GM18870 (cell line): Measurements from ENCODE around the gene SLC39A6.
"Not testable (repeated sequence)": the region's sequence is repeated elsewhere in the genome, so short reads cannot be mapped to it uniquely, and the experiment has no call there.

Experiments used
- ATAC-seq: cut with Tn5 transposase; IDR thresholded peaks from one replicate; pipeline ENCODE4 v1.9.1; 2021; ENCODE audit warnings: moderate library complexity; ENCODE audit not compliant: unreplicated experiment

SLC39A6 gene

DNA sequence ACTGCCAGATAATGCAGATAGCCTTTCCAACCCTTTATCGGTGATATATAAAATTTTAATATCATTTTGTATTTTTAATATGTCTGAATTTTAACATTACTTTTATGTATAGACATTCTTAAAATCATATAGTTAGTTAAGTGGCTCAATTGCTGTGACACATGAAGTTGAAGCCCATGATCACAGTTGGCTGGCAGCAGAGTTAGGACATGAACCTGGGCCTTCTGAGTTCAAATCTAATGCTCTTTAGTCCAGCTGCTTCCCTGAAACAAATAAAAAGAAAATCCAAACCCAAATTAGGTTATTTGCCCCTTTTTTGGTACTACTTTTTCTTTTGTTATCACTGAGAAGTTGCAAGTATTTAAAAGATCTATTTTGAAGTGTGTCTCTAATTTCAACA lies 6.1 kb upstream of the SLC39A6 start:
- no peak for ATAC-seq

- ATAC-seq, result no peak
Observed at GRCh38 chr18:36132756-36133155, 3.6 kb upstream of the SLC39A6 start.

GRCh38 chr18:36131692-36132483 lies 2.7 kb upstream of the SLC39A6 start:
- ATAC-seq, result no peak

GRCh38 chr18:36130883-36131653 lies 1.9 kb upstream of the SLC39A6 start:
- ATAC-seq, result no peak

GRCh38 chr18:36130039-36130831 lies 1.1 kb upstream of the SLC39A6 start:
- ATAC-seq, result peak; percentile 10

- no peak for ATAC-seq
Observed at GRCh38 chr18:36128907-36129299, 237 bp downstream of the SLC39A6 start.

DNA sequence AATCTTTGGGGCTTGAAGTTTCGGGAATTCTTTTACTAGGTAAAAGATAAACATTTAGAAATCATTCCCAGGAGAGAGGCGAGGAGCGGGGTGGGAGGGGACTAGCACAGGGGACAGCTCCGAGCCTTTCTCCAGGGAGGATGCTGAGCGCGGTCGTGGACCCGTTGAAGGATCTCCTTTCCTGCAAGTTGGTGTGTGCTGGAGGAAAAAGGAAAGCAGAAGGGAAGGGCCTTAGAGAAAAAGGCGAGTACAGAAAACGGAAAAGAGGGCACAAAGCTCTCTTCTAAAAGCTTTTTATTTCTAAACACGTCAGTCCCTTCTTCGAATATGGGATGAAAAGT lies 640 bp downstream of the SLC39A6 start:
- ATAC-seq, result no peak

- no peak for ATAC-seq
Observed at GRCh38 chr18:36127836-36128529, 1.2 kb downstream of the SLC39A6 start.

GRCh38 chr18:36126668-36127067 lies 2.5 kb downstream of the SLC39A6 start:
- ATAC-seq, result no peak

GRCh38 chr18:36124841-36125240 lies 4.3 kb downstream of the SLC39A6 start:
- no peak for ATAC-seq

GRCh38 chr18:36120297-36120696 lies 8.8 kb downstream of the SLC39A6 start:
- ATAC-seq, result no peak

- not testable (repeated sequence) for ATAC-seq
Observed at GRCh38 chr18:36116771-36117170, 12.4 kb downstream of the SLC39A6 start.

DNA sequence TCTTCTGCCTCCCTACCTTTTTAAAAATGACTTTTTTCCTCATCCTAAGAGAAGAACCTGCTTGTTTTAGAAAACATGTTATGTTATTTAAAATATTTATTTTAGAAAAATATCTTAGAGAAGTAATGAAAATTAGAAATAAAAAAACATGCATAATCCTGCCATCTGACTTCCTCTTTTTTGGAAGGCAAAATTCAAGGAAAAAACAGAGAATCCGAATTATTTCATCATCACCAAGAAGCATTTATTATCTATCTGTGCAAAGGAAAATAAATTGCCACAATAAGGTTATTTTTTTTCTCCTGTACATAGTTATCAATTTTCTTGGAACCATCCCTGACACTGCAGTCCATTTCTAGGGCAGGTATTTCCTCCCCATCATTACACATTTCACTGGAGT lies 14.4 kb downstream of the SLC39A6 start:
- ATAC-seq, result no peak

- no peak for ATAC-seq
Observed at GRCh38 chr18:36114251-36114650, 14.9 kb downstream of the SLC39A6 start.

DNA sequence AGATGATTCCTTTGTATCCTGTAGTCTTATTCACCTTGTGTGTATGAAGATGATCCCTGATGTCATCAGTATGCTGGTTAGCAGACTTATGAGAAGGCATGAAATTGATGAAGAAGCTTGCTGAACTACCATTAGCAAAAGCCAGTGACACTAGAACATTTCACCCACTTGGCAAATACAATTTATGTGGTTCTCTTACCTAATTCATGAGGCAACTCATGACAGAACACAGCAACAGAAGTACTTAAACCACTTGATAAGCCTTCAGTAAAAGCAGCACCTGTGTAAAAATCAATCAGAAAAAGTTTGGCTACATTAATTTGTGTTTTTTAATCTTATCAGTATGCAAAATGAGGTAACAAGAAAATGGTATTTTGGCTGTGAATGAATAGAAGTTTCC lies 16.8 kb downstream of the SLC39A6 start:
- ATAC-seq, result no peak

DNA sequence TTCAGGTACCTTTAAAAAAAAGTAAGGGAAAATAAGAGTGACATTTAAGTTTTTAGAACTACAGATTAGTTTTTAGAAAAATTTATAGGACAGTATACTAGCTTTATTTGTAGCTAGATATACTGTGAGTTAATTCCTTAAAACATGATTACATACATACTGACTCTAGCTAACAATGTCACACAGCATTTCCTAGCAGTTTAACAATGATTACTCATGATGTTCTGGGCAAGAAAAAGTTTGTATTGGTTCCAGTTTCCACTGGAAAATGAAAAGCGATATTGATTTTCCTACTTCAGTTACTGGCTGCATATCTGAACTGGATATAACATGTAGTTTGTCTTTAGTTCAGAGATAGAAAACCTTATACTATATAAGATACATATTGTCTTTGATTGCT lies 19.4 kb downstream of the SLC39A6 start:
- ATAC-seq, result no peak

- no peak for ATAC-seq
Observed at GRCh38 chr18:36108601-36109000, 20.5 kb downstream of the SLC39A6 start.

DNA sequence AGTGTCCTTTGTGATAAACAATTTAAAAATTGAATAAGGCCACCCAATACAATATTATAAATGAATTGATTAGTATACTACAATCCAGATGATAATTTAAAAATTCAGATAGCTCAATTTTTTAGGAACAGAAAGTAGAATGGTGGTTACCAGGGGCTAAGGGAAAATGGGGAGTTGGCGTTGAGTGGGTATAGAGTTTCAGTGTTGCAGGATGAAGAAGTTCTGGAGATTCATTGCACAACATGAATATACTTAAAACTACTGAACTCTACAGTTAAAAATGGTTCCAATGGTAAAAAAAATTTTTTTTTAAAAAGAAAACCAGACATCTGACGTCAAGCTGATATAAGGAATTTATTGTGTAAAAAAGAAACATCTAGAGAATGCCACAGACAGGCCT lies 20.9 kb downstream of the SLC39A6 start:
- no peak for ATAC-seq

DNA sequence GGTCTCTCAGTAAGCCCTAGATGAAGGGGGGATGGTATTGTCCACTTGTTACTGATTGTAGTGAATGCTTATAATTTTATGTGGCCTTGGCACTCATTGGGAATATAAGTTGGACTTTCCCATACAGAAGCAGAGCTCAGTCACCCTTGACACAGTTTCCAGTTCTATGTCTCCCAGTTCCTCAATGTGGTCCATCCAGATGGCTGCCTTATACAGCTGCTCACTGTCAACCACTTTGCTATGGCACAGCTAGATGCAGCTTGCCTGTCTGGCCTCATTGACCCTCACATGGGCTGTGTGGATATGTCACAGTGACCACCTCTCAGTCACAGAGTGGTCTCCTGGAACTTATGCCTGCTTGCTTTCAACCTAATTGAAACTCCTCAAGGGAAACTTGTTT lies 21.7 kb downstream of the SLC39A6 start:
- ATAC-seq, result no peak

DNA sequence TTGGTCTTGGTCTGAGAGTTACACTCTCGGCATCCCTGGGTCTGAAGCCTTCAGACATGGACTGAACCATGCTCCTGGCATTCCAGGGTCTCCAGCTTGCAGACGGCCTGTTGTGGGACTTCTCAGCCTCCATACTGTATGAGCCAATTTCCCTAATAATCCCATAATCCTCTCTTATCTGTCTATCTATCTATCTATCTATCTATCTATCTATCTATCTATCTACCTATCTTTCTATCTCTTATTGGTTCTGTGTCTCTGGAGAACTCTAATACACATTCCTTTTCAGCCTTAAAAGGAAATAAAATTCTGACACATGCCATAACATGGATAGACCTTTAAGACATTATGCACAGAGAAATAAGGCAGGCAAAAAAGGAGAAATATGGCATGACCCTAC lies 24.4 kb downstream of the SLC39A6 start:
- ATAC-seq, result no peak

- no peak for ATAC-seq
Observed at GRCh38 chr18:36101943-36102342, 27.2 kb downstream of the SLC39A6 start.
